KMS-11 (cell line): ENCODE measurements around the gene LAMTOR5.
"Not testable (repeated sequence)": the region's sequence is repeated elsewhere in the genome, so short reads cannot be mapped to it uniquely, and the experiment has no call there.

Source experiments
- H2AFZ ChIP-seq: fragments of 200-600 bp; sonication (generic); 2 replicates; pipeline ENCODE4 v1.6.1; 2016; ENCODE audit warnings: antibody characterized with exemption, mixed run types, low read depth
- H3K27ac ChIP-seq: fragments of 200-600 bp; sonication (generic); 2 replicates; pipeline ENCODE4 v1.6.1; 2016; ENCODE audit warnings: mild to moderate bottlenecking, mixed run types
- H3K27me3 ChIP-seq: fragments of 200-600 bp; sonication (generic); 2 replicates; pipeline ENCODE4 v1.6.1; 2017; ENCODE audit warnings: mild to moderate bottlenecking, low read depth, mixed run types, moderate library complexity; ENCODE audit not compliant: insufficient read depth
- H3K36me3 ChIP-seq: fragments of 200-600 bp; sonication (generic); 2 replicates; pipeline ENCODE4 v1.6.1; 2017; ENCODE audit warnings: mild to moderate bottlenecking, mixed run types; ENCODE audit not compliant: insufficient read depth
- H3K4me1 ChIP-seq: fragments of 200-600 bp; sonication (generic); 2 replicates; pipeline ENCODE4 v1.6.1; 2016; ENCODE audit warnings: mild to moderate bottlenecking, low read depth, mixed run types; ENCODE audit not compliant: poor library complexity, severe bottlenecking
- H3K4me2 ChIP-seq: fragments of 200-600 bp; sonication (generic); 2 replicates; pipeline ENCODE4 v1.7.0; 2016; ENCODE audit warnings: mild to moderate bottlenecking, mixed run types
- H3K4me3 ChIP-seq: fragments of 200-600 bp; sonication (generic); IDR thresholded peaks from 2 replicates; pipeline ENCODE4 v1.6.1; 2017; ENCODE audit warnings: low read depth, low read length, mixed read lengths; ENCODE audit not compliant: insufficient read depth
- H3K79me2 ChIP-seq: fragments of 200-600 bp; sonication (generic); 2 replicates; pipeline ENCODE4 v1.6.1; 2016; ENCODE audit warnings: low read depth, mixed run types; ENCODE audit not compliant: insufficient read depth
- H3K9ac ChIP-seq: fragments of 200-600 bp; sonication (generic); 2 replicates; pipeline ENCODE4 v1.6.1; 2016; ENCODE audit warnings: mild to moderate bottlenecking, mixed run types
- H4K20me1 ChIP-seq: fragments of 200-600 bp; sonication (generic); 2 replicates; pipeline ENCODE4 v1.6.1; 2016; ENCODE audit warnings: mild to moderate bottlenecking, mixed run types; ENCODE audit not compliant: insufficient read depth
- TF ChIP-seq, protein P1 (sequence below): fragments of 200-600 bp; sonication (generic); conservative IDR thresholded peaks from 2 replicates; pipeline ENCODE4 v1.6.1; 2017; ENCODE audit warnings: low read depth, mild to moderate bottlenecking, antibody characterized with exemption, low read length, moderate library complexity, mixed read lengths

LAMTOR5 gene

DNA sequence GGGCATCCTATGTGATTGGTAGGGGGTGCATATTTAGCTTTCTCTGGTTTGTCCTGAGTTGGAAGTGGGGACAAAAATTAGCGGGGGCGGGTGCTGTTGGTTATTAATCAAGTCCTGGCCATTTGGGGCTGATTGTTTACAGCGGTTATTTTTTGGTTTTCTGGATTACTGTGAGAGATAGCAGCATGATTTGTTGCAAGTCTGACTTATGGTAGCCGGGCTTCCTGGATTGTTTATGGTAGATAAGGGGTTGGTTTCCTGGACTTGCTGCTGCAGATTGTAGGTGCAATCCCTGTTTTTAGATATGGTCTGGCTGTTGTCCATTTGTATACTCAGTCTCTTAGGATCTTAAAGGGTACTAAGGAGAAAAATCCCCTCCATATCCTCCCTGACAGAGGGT lies 31.4 kb upstream of the LAMTOR5 start:
- H3K4me3 ChIP-seq = no peak overlapping the region

DNA sequence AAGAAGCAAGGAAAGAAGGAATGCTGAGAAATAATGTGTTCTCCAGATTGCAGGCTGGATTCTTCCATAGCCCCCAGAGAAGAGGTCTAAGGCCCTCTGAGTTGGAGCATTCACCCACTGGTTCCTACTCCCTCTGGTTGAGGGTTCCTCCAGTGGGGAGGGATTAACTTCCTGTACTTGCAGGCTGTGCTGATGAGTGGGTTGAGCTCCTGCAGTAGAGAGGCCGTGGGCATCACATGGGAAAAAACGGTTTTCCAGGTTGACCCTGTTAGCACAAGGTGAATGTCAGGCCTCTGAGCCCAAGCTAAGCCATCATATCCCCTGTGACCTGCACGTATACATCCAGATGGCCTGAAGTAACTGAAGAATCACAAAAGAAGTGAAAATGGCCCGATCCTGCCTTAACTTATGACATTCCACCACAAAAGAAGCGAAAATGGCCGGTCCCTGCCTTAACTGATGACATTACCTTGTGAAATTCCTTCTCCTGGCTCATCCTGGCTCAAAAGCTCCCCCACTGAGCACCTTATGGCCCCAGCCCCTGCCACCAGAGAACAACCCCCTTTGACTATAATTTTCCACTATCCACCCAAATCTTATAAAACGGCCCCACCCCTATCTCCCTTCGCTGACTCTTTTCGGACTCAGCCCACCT lies 30.3 kb upstream of the LAMTOR5 start:
- H2AFZ ChIP-seq, H4K20me1 ChIP-seq, H3K4me1 ChIP-seq, H3K27ac ChIP-seq, H3K4me2 ChIP-seq, H3K79me2 ChIP-seq, H3K36me3 ChIP-seq, H3K4me3 ChIP-seq, H3K27me3 ChIP-seq, H3K9ac ChIP-seq: not testable (repeated sequence)

More for the DNA sequence above, 31.4 kb upstream of the LAMTOR5 start:
- H3K4me2 ChIP-seq = no peak overlapping the region
- H4K20me1 ChIP-seq = no peaks in the 10 kb centered on the region
- H3K27ac ChIP-seq = no peak overlapping the region
- no peaks in the 10 kb centered on the region for H3K79me2 ChIP-seq
- TF ChIP-seq, protein P1, sequence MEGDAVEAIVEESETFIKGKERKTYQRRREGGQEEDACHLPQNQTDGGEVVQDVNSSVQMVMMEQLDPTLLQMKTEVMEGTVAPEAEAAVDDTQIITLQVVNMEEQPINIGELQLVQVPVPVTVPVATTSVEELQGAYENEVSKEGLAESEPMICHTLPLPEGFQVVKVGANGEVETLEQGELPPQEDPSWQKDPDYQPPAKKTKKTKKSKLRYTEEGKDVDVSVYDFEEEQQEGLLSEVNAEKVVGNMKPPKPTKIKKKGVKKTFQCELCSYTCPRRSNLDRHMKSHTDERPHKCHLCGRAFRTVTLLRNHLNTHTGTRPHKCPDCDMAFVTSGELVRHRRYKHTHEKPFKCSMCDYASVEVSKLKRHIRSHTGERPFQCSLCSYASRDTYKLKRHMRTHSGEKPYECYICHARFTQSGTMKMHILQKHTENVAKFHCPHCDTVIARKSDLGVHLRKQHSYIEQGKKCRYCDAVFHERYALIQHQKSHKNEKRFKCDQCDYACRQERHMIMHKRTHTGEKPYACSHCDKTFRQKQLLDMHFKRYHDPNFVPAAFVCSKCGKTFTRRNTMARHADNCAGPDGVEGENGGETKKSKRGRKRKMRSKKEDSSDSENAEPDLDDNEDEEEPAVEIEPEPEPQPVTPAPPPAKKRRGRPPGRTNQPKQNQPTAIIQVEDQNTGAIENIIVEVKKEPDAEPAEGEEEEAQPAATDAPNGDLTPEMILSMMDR = no peak
- peaks cover 3% of the 10 kb centered on the region for H3K4me1 ChIP-seq
- H3K27me3 ChIP-seq = no peaks in the 10 kb centered on the region
- H3K36me3 ChIP-seq = no peaks in the 10 kb centered on the region
- no peak overlapping the region for H3K9ac ChIP-seq
- no peak overlapping the region for H2AFZ ChIP-seq

DNA sequence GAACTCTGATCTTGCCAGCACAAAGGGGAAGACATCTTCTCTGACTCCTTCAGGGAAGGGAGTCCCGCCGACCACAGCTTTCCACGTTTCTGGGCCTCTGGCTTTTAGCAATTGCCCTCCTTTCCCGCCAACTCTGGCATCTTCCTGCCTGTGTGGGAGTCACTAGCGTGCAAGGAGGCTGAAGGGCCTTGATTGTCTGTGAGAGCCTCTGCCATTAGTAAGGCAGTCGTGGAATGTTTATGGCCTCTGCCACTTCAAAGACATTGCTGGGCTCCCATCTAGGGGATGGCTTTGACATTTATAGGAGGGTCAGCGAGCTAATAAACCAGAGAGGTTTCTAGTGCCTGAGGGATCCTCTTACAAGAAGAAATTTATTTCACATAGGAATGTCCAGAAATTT lies 29.1 kb upstream of the LAMTOR5 start:
- H3K36me3 ChIP-seq = no peaks in the 10 kb centered on the region
- TF ChIP-seq, protein P1 = no peak
- no peak overlapping the region for H3K9ac ChIP-seq
- no peaks in the 10 kb centered on the region for H3K27me3 ChIP-seq
- H3K4me1 ChIP-seq = peaks cover 6% of the 10 kb centered on the region
- no peak overlapping the region for H2AFZ ChIP-seq
- H3K79me2 ChIP-seq = no peaks in the 10 kb centered on the region
- no peaks in the 10 kb centered on the region for H4K20me1 ChIP-seq
- no peak overlapping the region for H3K27ac ChIP-seq
- no peak overlapping the region for H3K4me3 ChIP-seq
- H3K4me2 ChIP-seq = no peak overlapping the region

DNA sequence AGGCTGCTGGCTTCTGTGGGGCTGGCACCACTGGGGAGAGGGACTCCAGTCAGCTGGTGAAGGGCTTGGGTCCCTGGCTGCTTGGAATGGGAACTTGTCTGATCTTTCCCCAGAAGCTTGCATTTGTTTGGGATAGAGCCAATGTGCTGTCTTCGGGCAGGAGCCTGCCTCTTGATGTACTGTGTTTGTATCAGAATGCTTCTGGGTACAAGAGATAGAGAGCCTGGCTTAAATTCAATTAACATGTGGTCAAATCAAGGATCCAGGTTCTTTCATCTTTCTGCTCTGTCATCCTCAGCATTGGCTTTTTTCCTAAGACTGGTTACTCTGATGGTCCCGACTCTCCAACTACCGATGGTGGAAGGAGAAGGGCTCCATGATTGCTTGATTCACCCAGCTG lies 27.5 kb upstream of the LAMTOR5 start:
- H4K20me1 ChIP-seq = no peaks in the 10 kb centered on the region
- H2AFZ ChIP-seq = no peak overlapping the region
- no peak overlapping the region for H3K9ac ChIP-seq
- no peak overlapping the region for H3K4me2 ChIP-seq
- H3K4me1 ChIP-seq = peaks cover 6% of the 10 kb centered on the region
- H3K4me3 ChIP-seq = no peak overlapping the region
- no peaks in the 10 kb centered on the region for H3K36me3 ChIP-seq
- TF ChIP-seq, protein P1 = no peak
- H3K79me2 ChIP-seq = no peaks in the 10 kb centered on the region
- H3K27ac ChIP-seq = no peak overlapping the region
- no peaks in the 10 kb centered on the region for H3K27me3 ChIP-seq

DNA sequence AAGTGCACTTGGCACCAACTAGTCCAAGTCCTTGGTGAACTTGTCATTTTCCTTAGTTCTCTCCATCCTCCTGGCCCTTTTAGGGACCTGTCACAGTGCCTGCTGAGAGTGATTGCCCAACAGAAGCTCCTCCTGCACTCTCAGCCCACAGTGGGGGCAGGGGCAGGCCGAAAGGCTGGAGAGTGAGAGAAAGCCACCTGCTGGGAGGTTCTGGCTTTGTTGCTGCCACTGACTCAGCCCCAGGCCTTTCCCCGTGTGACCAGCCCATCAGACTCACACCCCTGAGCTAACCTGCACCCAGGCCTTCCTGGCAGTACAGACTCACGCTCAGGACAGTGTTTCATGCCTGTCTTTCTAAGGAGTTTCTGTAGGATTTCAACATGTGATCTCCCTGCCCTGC lies 26.3 kb upstream of the LAMTOR5 start:
- Histone ChIP-seq H3K36me3 (no peaks in the 10 kb centered on the region), H3K9ac (no peak overlapping the region), H3K4me3 (no peak overlapping the region), H3K4me2 (no peak overlapping the region), H2AFZ (no peak overlapping the region), H3K4me1 (peaks cover 6% of the 10 kb centered on the region), H4K20me1 (no peaks in the 10 kb centered on the region), H3K79me2 (no peaks in the 10 kb centered on the region), H3K27ac (no peak overlapping the region), H3K27me3 (no peaks in the 10 kb centered on the region)
- TF ChIP-seq, protein P1 = no peak
